ENCODE results near the gene SASH1.

SASH1 gene

DNA sequence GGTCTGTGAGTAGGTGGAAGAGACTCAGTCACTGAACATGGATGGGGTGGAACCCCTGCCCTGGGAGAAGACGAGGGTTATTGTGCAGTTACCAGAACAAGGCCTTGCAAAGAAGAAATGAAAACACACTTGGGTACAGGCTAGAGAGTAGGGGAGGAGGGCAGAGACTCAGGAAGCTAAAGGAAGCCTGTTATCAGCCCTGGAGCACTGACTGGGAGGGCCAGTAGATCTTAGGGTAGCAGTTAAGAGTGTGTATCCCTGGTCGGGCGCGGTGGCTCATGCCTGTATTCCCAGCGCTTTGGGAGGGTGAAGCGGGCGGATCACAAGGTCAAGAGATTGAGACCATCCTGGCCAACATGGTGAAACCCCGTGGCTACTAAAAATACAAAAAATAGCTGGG, 74.4 kb downstream of the SASH1 start:
- Histone ChIP-seq H3K9me3 (ENCODE audit: control insufficient read depth in 2 of 2, low read length in 2 of 2) (no peaks in the 10 kb centered on the region), H3K36me3 (ENCODE audit: control insufficient read depth in 2 of 2, insufficient read depth in 2 of 2, low read length in 2 of 2) (no peaks in the 10 kb centered on the region), H3K4me3 (ENCODE audit: low read length in 2 of 2) (no peak overlapping the region), H3K27me3 (ENCODE audit: control insufficient read depth in 1 of 2, insufficient read depth in 2 of 2, low read length in 2 of 2) (no peaks in the 10 kb centered on the region), H3K27ac (ENCODE audit: low read length) (no peak overlapping the region), H3K9ac (ENCODE audit: low read length in 2 of 2) (no peak overlapping the region), H3K4me1 (ENCODE audit: control insufficient read depth, insufficient read depth, low read length) (peaks cover 12% of the 10 kb centered on the region)

DNA sequence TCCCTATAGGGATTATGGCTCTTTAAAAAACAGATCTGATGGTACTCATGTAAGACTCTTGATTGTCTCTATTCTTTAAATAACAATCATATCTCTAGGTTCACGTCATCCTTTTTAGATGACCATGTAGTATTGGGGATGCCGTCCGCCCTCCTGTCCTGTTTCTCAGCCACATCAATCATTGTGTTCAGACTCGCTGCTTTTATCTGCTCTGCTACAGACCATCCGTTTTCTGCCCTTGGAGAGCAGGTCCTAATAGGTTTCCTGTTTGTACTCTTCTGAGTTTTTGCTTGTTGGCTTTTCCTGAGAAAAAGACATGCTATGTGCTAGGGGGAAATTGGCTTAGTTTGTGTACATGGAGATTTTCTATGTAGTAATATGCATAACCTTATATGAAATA, 76.8 kb downstream of the SASH1 start:
- H3K9ac ChIP-seq (ENCODE audit: low read length in 2 of 2): no peak overlapping the region
- H3K27me3 ChIP-seq (ENCODE audit: control insufficient read depth in 1 of 2, insufficient read depth in 2 of 2, low read length in 2 of 2): no peaks in the 10 kb centered on the region
- peaks cover 14% of the 10 kb centered on the region for H3K4me1 ChIP-seq (ENCODE audit: control insufficient read depth, insufficient read depth, low read length)
- H3K27ac ChIP-seq (ENCODE audit: low read length): no peak overlapping the region
- H3K4me3 ChIP-seq (ENCODE audit: low read length in 2 of 2): no peak overlapping the region
- no peaks in the 10 kb centered on the region for H3K9me3 ChIP-seq (ENCODE audit: control insufficient read depth in 2 of 2, low read length in 2 of 2)
- no peaks in the 10 kb centered on the region for H3K36me3 ChIP-seq (ENCODE audit: control insufficient read depth in 2 of 2, insufficient read depth in 2 of 2, low read length in 2 of 2)

DNA sequence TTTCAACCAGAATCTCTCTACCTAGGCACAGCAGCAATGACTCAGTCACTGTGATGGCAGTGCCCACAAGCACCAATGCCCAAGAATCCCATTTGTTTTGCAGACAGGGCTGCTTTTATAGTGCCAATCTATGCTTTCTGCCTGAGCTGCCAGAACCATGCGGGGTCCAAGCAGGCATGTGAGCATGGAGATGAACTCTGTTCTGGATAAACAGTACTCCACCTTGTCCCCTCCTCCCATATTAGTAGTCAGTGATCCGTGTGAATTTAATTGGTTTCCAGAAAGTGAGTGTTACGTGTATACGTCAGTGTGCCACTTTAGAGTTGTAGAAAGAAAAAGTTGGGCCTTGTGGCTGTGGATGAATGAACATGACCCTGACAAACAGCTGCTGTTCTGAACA, 79.4 kb downstream of the SASH1 start:
- Histone ChIP-seq H3K4me3 (ENCODE audit: low read length in 2 of 2) (no peak overlapping the region), H3K9me3 (ENCODE audit: control insufficient read depth in 2 of 2, low read length in 2 of 2) (no peaks in the 10 kb centered on the region), H3K27me3 (ENCODE audit: control insufficient read depth in 1 of 2, insufficient read depth in 2 of 2, low read length in 2 of 2) (no peaks in the 10 kb centered on the region), H3K4me1 (ENCODE audit: control insufficient read depth, insufficient read depth, low read length) (peaks cover 6% of the 10 kb centered on the region), H3K9ac (ENCODE audit: low read length in 2 of 2) (no peak overlapping the region), H3K27ac (ENCODE audit: low read length) (no peak overlapping the region), H3K36me3 (ENCODE audit: control insufficient read depth in 2 of 2, insufficient read depth in 2 of 2, low read length in 2 of 2) (no peaks in the 10 kb centered on the region)

DNA sequence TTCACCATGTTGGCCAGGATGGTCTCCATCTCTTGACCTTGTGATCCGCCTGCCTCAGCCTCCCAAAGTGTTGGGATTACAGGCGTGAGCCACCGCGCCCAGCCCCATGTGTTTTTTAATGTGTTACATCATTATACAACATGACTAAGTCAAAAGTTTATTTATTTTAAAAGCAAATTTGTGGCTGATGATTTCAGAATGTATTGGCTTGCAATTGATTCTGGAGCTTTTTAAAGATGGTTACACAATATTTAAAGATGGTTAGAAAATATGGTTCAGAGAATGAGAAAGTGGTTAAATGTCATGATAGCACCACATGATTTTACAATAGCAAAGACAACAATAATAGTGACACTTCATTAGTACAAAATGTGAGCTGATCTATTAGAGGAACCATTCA, 80.5 kb downstream of the SASH1 start:
- no peaks in the 10 kb centered on the region for H3K9me3 ChIP-seq (ENCODE audit: control insufficient read depth in 2 of 2, low read length in 2 of 2)
- no peaks in the 10 kb centered on the region for H3K36me3 ChIP-seq (ENCODE audit: control insufficient read depth in 2 of 2, insufficient read depth in 2 of 2, low read length in 2 of 2)
- H3K4me1 ChIP-seq (ENCODE audit: control insufficient read depth, insufficient read depth, low read length): peaks cover 6% of the 10 kb centered on the region
- H3K27ac ChIP-seq (ENCODE audit: low read length): no peak overlapping the region
- H3K4me3 ChIP-seq (ENCODE audit: low read length in 2 of 2): no peak overlapping the region
- no peak overlapping the region for H3K9ac ChIP-seq (ENCODE audit: low read length in 2 of 2)
- no peaks in the 10 kb centered on the region for H3K27me3 ChIP-seq (ENCODE audit: control insufficient read depth in 1 of 2, insufficient read depth in 2 of 2, low read length in 2 of 2)

DNA sequence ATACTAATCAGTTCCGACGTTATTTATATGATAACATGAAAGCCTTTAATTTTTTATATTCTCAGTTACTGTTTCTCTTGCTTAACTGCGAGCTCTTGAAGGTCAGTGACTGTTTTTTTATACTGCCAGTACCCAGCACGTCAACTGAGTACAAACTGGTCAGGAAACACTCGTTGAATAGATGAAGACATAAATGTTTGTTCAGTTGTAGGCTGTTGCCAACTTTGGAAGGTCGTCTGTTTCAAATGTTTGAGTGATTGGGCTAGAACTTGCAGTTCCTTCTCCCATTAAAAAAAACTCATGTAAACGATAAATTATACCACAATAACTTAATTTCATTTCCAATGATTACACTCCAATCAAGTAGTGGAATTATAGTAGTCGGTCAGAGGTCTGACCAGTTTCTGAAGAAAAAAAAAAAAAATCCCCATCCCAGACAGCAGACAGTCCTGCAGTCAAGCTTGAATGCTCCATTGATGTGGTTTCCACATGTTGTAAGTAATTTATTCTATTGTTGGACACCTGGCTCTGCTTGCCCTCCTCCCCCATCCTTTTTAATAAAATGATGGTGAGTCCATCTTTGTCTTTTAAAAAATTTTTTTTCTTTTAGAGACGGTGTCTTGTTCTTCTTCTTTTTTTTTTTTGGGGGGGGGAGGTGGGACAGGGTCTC, 81.1 kb downstream of the SASH1 start:
- Histone ChIP-seq H3K9ac (ENCODE audit: low read length in 2 of 2) (no peak overlapping the region), H3K27ac (ENCODE audit: low read length) (no peak overlapping the region), H3K4me3 (ENCODE audit: low read length in 2 of 2) (no peak overlapping the region), H3K36me3 (ENCODE audit: control insufficient read depth in 2 of 2, insufficient read depth in 2 of 2, low read length in 2 of 2) (no peaks in the 10 kb centered on the region), H3K4me1 (ENCODE audit: control insufficient read depth, insufficient read depth, low read length) (peaks cover 6% of the 10 kb centered on the region), H3K27me3 (ENCODE audit: control insufficient read depth in 1 of 2, insufficient read depth in 2 of 2, low read length in 2 of 2) (no peaks in the 10 kb centered on the region), H3K9me3 (ENCODE audit: control insufficient read depth in 2 of 2, low read length in 2 of 2) (no peaks in the 10 kb centered on the region)

DNA sequence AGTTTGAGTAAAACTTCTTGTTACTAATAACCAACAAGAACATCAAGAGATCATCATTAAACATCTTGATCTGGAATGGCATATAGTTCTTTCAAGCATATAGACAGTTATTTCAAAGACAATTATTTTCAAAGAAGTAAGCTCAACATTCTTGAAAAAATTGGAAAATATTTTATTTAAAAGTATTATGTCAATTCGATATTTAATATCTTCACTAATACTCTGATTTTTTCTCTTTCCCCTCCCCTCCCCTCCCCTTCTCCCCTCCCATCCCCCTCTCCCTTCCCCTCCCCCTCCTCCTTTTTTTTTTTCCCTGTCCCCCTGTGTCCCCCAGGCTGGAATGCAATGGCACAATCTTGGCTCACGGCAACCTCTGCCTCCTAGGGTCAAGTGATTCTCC, 82.8 kb downstream of the SASH1 start:
- Histone ChIP-seq H3K9ac (ENCODE audit: low read length in 2 of 2) (no peak overlapping the region), H3K4me3 (ENCODE audit: low read length in 2 of 2) (no peak overlapping the region), H3K27ac (ENCODE audit: low read length) (no peak overlapping the region), H3K4me1 (ENCODE audit: control insufficient read depth, insufficient read depth, low read length) (peaks cover 6% of the 10 kb centered on the region), H3K36me3 (ENCODE audit: control insufficient read depth in 2 of 2, insufficient read depth in 2 of 2, low read length in 2 of 2) (no peaks in the 10 kb centered on the region), H3K9me3 (ENCODE audit: control insufficient read depth in 2 of 2, low read length in 2 of 2) (no peaks in the 10 kb centered on the region), H3K27me3 (ENCODE audit: control insufficient read depth in 1 of 2, insufficient read depth in 2 of 2, low read length in 2 of 2) (no peaks in the 10 kb centered on the region)

DNA sequence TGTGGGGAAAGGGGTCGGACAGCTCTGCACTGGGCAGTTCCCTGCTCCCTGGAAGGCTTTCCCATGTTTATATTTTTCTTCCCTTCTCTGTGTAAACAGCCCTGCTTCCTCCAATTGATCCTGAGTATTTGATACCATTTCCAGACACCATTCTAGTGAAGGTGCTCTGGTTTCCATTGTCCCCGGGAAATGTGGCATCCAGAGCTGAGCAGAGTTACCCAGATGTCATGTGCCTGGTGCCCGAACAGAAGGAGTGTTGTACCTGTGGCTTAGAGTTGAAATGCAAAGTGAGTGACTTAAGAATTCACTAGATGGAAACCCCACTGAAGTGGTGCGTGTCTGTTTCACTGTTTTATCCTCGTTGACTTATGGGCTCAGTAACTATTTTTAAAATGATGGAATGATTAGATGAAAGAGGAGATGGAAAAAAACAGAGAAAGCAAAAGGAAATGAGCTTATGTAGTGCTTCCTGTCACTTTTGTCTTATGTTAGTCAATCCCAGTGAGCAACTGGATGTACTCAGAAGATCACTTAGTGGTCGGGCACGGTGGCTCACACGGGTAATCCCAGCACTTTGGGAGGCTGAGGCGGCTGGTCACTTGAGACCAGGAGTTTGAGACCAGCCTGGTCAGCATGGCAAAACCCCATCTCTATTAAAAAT, 83.8 kb downstream of the SASH1 start:
- Histone ChIP-seq H3K4me1 (ENCODE audit: control insufficient read depth, insufficient read depth, low read length) (peaks cover 6% of the 10 kb centered on the region), H3K27ac (ENCODE audit: low read length) (no peak overlapping the region), H3K9me3 (ENCODE audit: control insufficient read depth in 2 of 2, low read length in 2 of 2) (no peaks in the 10 kb centered on the region), H3K9ac (ENCODE audit: low read length in 2 of 2) (no peak overlapping the region), H3K36me3 (ENCODE audit: control insufficient read depth in 2 of 2, insufficient read depth in 2 of 2, low read length in 2 of 2) (no peaks in the 10 kb centered on the region), H3K4me3 (ENCODE audit: low read length in 2 of 2) (no peak overlapping the region), H3K27me3 (ENCODE audit: control insufficient read depth in 1 of 2, insufficient read depth in 2 of 2, low read length in 2 of 2) (no peaks in the 10 kb centered on the region)

DNA sequence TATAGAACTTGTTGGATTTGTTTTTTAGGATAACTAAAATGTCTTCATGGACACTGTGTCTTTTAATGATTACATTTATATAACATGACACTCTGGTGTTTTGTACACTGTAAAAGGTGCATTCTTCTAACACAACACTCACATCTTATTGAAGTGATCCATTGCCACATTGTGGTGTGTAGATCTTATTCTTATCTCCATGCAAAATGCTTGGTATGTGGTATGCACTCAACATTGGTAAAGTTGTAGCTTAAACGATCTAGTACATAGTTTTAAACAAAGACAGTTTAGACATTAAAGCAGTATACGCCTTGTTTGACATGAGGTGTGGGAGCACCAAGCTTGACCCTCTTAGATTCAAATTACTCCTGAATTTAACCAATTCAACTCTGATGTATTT, 84.7 kb downstream of the SASH1 start:
- no peaks in the 10 kb centered on the region for H3K9me3 ChIP-seq (ENCODE audit: control insufficient read depth in 2 of 2, low read length in 2 of 2)
- H3K27ac ChIP-seq (ENCODE audit: low read length): no peak overlapping the region
- H3K27me3 ChIP-seq (ENCODE audit: control insufficient read depth in 1 of 2, insufficient read depth in 2 of 2, low read length in 2 of 2): no peaks in the 10 kb centered on the region
- peaks cover 6% of the 10 kb centered on the region for H3K4me1 ChIP-seq (ENCODE audit: control insufficient read depth, insufficient read depth, low read length)
- H3K4me3 ChIP-seq (ENCODE audit: low read length in 2 of 2): no peak overlapping the region
- H3K9ac ChIP-seq (ENCODE audit: low read length in 2 of 2): no peak overlapping the region
- H3K36me3 ChIP-seq (ENCODE audit: control insufficient read depth in 2 of 2, insufficient read depth in 2 of 2, low read length in 2 of 2): no peaks in the 10 kb centered on the region

DNA sequence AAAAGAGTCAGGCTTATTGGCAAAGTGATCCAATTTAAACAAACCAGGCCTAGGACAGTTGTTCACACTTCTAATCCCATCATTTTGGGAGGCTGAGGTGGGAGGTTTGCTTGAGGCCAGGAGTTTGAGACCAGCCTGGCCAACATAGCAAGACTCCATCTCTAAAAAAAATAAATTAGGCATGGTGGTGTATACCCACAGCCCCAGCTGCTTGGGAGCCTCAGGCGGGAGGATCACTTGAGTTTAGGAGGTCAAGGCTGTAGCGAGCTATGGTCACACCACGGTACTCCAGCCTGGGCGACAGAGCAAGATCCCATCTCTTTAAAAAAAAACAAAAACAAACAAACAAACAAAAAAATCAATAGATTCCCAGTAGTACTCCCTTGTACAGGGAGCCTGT, 86.8 kb downstream of the SASH1 start:
- Histone ChIP-seq H3K9ac (ENCODE audit: low read length in 2 of 2) (no peak overlapping the region), H3K36me3 (ENCODE audit: control insufficient read depth in 2 of 2, insufficient read depth in 2 of 2, low read length in 2 of 2) (no peaks in the 10 kb centered on the region), H3K27me3 (ENCODE audit: control insufficient read depth in 1 of 2, insufficient read depth in 2 of 2, low read length in 2 of 2) (no peaks in the 10 kb centered on the region), H3K4me3 (ENCODE audit: low read length in 2 of 2) (no peak overlapping the region), H3K4me1 (ENCODE audit: control insufficient read depth, insufficient read depth, low read length) (peaks cover 2% of the 10 kb centered on the region), H3K9me3 (ENCODE audit: control insufficient read depth in 2 of 2, low read length in 2 of 2) (no peaks in the 10 kb centered on the region), H3K27ac (ENCODE audit: low read length) (no peak overlapping the region)

DNA sequence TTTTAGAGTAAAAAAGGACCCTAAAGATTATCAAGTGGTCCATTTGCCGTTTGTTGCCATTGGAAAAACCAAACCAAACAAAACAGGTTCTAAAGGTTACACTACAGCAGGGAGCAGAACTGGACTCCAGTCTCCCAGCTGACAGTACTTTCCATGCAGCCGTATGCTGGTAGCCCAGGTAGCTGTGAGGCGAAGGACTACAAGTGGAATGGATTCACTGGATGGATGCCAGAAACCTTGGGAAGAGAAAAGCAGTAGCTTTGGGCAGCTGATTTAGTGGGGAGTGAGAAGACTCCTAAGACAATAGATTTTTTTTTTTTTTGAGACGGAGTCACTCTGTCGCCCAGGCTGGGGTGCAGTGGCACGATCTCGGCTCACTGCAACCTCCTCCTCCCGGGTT, 88.3 kb downstream of the SASH1 start:
- Histone ChIP-seq H3K36me3 (ENCODE audit: control insufficient read depth in 2 of 2, insufficient read depth in 2 of 2, low read length in 2 of 2) (no peaks in the 10 kb centered on the region), H3K27me3 (ENCODE audit: control insufficient read depth in 1 of 2, insufficient read depth in 2 of 2, low read length in 2 of 2) (no peaks in the 10 kb centered on the region), H3K27ac (ENCODE audit: low read length) (no peak overlapping the region), H3K4me1 (ENCODE audit: control insufficient read depth, insufficient read depth, low read length) (no peaks in the 10 kb centered on the region), H3K4me3 (ENCODE audit: low read length in 2 of 2) (no peak overlapping the region), H3K9ac (ENCODE audit: low read length in 2 of 2) (no peak overlapping the region), H3K9me3 (ENCODE audit: control insufficient read depth in 2 of 2, low read length in 2 of 2) (no peaks in the 10 kb centered on the region)

DNA sequence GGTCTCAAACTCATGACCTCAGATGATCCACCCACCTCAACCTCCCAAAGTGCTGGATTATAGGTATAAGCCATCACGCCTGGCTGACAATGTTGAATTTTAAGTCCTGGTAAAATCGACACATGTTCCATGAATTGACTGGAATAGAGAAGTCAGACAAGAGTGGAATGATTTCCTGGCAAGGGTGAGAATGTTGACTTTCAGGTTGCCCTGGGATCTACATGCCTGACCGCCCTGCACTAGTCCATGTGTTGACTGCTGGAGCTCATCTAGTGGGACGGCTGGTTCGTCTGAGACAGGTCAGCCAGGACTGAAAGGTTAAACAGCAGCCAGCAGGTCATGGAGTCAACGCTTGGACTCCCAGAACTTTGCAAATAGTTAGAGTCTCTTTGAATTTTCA, 88.8 kb downstream of the SASH1 start:
- H3K4me3 ChIP-seq (ENCODE audit: low read length in 2 of 2): no peak overlapping the region
- H3K4me1 ChIP-seq (ENCODE audit: control insufficient read depth, insufficient read depth, low read length): no peaks in the 10 kb centered on the region
- H3K9ac ChIP-seq (ENCODE audit: low read length in 2 of 2): no peak overlapping the region
- H3K27ac ChIP-seq (ENCODE audit: low read length): no peak overlapping the region
- no peaks in the 10 kb centered on the region for H3K9me3 ChIP-seq (ENCODE audit: control insufficient read depth in 2 of 2, low read length in 2 of 2)
- H3K27me3 ChIP-seq (ENCODE audit: control insufficient read depth in 1 of 2, insufficient read depth in 2 of 2, low read length in 2 of 2): no peaks in the 10 kb centered on the region
- H3K36me3 ChIP-seq (ENCODE audit: control insufficient read depth in 2 of 2, insufficient read depth in 2 of 2, low read length in 2 of 2): no peaks in the 10 kb centered on the region
